Endothelial cell of umbilical vein (primary cell): ENCODE measurements around the gene ZNF385B. TPM values are rescaled to one million over a fixed set of nuclear protein-coding genes. Genes with fewer than 3 reads are reported as not detected.

Experiments
- BruUV-seq: library from RNA; stranded (reverse); fragments of 400-500 nt; replicated peaks from 2 replicates; lab custom pipeline; 2021; lab: Mats Ljungman, UMichigan
- CTCF ChIA-PET: fragments of 300-600, 350-600 bp; sonication (Branson Sonifier 250); formaldehyde crosslinking; loops from one replicate; lab custom pipeline; 2021; ENCODE audit warnings: antibody characterized with exemption, inconsistent platforms; lab: Charles Lee
- POLR2A ChIA-PET: fragments of 300-600, 350-600 bp; sonication (Branson Sonifier 250); formaldehyde crosslinking; loops from one replicate; lab custom pipeline; 2021; ENCODE audit warnings: antibody characterized with exemption, inconsistent platforms; lab: Charles Lee
- DNase-seq: peaks from one replicate; pipeline ENCODE4 v3.0.0-alpha.2; 2011; ENCODE audit warnings: low read depth, low spot score
- FAIRE-seq: peaks from 2 replicates; lab custom pipeline; 2011; peaks lifted over from hg19 to GRCh38; lab: Jason Lieb, UNC
- H2AFZ ChIP-seq: 2 replicates; pipeline ENCODE4 v1.6.0; 2012; ENCODE audit warnings: low read depth, low read length, control low read depth, inconsistent platforms
- H3K27ac ChIP-seq: 2 replicates; pipeline ENCODE4 v1.5.1; 2011; ENCODE audit warnings: low read depth, mild to moderate bottlenecking, control low read depth, low read length, moderate library complexity; ENCODE audit not compliant: insufficient read depth
- H3K27me3 ChIP-seq, 2 experiments: 2 replicates each; pipeline versions ENCODE4 v1.6.0 to v1.6.1; 2011; ENCODE audit warnings: low read length in 2 of 2, mixed read lengths in 1 of 2; ENCODE audit not compliant: control insufficient read depth in 2 of 2, insufficient read depth in 2 of 2
- H3K36me3 ChIP-seq, 2 experiments: 2 replicates in 1 of 2; 3 replicates in 1 of 2; pipeline ENCODE4 v1.5.1; 2011; ENCODE audit warnings: low read length in 2 of 2, mild to moderate bottlenecking in 1 of 2, moderate library complexity in 1 of 2; ENCODE audit not compliant: control insufficient read depth in 2 of 2, insufficient read depth in 2 of 2; ENCODE audit errors: extremely low read depth in 1 of 2
- H3K4me1 ChIP-seq: 3 replicates; pipeline ENCODE4 v1.5.1; 2011; ENCODE audit warnings: mild to moderate bottlenecking, low read length; ENCODE audit not compliant: control insufficient read depth, insufficient read depth; ENCODE audit errors: extremely low read depth
- H3K4me2 ChIP-seq: 2 replicates; pipeline ENCODE4 v1.6.1; 2011; ENCODE audit warnings: low read length, control low read depth, mixed read lengths; ENCODE audit not compliant: insufficient read depth
- H3K4me3 ChIP-seq, 3 experiments: fragments of 200-600 bp in 1 of 3; sonication (generic), shearing (Covaris generic) in 1 of 3; replicated peaks in 1 of 3; 2 replicates each; pipeline ENCODE4 v1.5.1; 2011 to 2016; ENCODE audit warnings: control low read depth in 3 of 3, low read length in 3 of 3, mild to moderate bottlenecking in 2 of 3, inconsistent platforms in 1 of 3, low read depth in 1 of 3, moderate library complexity in 1 of 3; ENCODE audit not compliant: insufficient read depth in 1 of 3
- H3K79me2 ChIP-seq: 2 replicates; pipeline ENCODE4 v1.6.0; 2012; ENCODE audit warnings: low read length, inconsistent platforms; ENCODE audit not compliant: control insufficient read depth, insufficient read depth
- H3K9ac ChIP-seq: replicated peaks from 2 replicates; pipeline ENCODE3; 2011; ENCODE audit warnings: low read length, control low read depth; ENCODE audit not compliant: insufficient read depth; ENCODE audit errors: extremely low read depth
- H3K9me1 ChIP-seq: replicated peaks from 3 replicates; pipeline ENCODE4 v1.6.0; 2011; ENCODE audit warnings: mild to moderate bottlenecking, low read length; ENCODE audit not compliant: control insufficient read depth, insufficient read depth; ENCODE audit errors: extremely low read depth
- H3K9me3 ChIP-seq: replicated peaks from 2 replicates; pipeline ENCODE4 v1.5.1; 2012; ENCODE audit warnings: low read length, inconsistent platforms; ENCODE audit not compliant: control insufficient read depth, insufficient read depth
- H4K20me1 ChIP-seq: replicated peaks from 2 replicates; pipeline ENCODE3; 2011; ENCODE audit warnings: mild to moderate bottlenecking, low read length; ENCODE audit not compliant: control insufficient read depth, insufficient read depth; ENCODE audit errors: extremely low read depth
- EZH2 ChIP-seq: IDR thresholded peaks from 2 replicates; pipeline ENCODE4 v1.6.1; 2012; ENCODE audit warnings: borderline replicate concordance, low read depth, mild to moderate bottlenecking, moderate library complexity, low read length, inconsistent platforms; ENCODE audit not compliant: severe bottlenecking
- FOS ChIP-seq: IDR thresholded peaks from 2 replicates; pipeline ENCODE4 v1.6.1; 2011; ENCODE audit warnings: mild to moderate bottlenecking, low read length, moderate library complexity, borderline replicate concordance; ENCODE audit not compliant: insufficient read depth
- GATA2 ChIP-seq: IDR thresholded peaks from 2 replicates; pipeline ENCODE4 v1.7.0; 2011; ENCODE audit warnings: low read depth, mild to moderate bottlenecking, moderate library complexity, mixed read lengths, low read length; ENCODE audit not compliant: insufficient read length, insufficient read depth
- JUN ChIP-seq: IDR thresholded peaks from 2 replicates; pipeline ENCODE4 v1.6.1; 2011; ENCODE audit warnings: borderline replicate concordance, low read depth; ENCODE audit not compliant: insufficient read length, insufficient read depth
- MYC ChIP-seq: IDR thresholded peaks from one replicate; pipeline ENCODE4 v1.6.1; 2011; ENCODE audit warnings: mild to moderate bottlenecking, low read depth, low read length
- POLR2A ChIP-seq: IDR thresholded peaks from 2 replicates; pipeline ENCODE4 v1.6.1; 2012; ENCODE audit warnings: low read depth, mild to moderate bottlenecking, control low read depth, low read length
- POLR2AphosphoS5 ChIP-seq: IDR thresholded peaks from 2 replicates; pipeline ENCODE4 v1.6.1; 2012; ENCODE audit warnings: low read depth, mild to moderate bottlenecking, control low read depth, low read length, moderate library complexity; ENCODE audit not compliant: insufficient read depth
- dilution Hi-C: fragments of 300-500 bp; cut with MboI; formaldehyde crosslinking; loops from one replicate; pipeline ENCODE4 v1.15.0; 2019; ENCODE audit warnings: low sequenced_read_pairs; ENCODE audit not compliant: extremely low pct_ligation_motif_present
- intact Hi-C: fragments of 100-400 bp; cut with micrococcal nuclease; formaldehyde crosslinking; loops from one replicate; pipeline ENCODE4 v1.10.0; 2022
- polyA plus RNA-seq, 4 experiments: library from polyadenylated mRNA; depleted of rRNA in 3 of 4; stranded (reverse) in 3 of 4; unstranded in 1 of 4; fragments of >200 nt; gene quantifications; 2 replicates each; pipeline versions ENCODE4 v1.2.1 to v1.2.3, GENCODE V29; 2011 to 2012; ENCODE audit warnings: missing spikeins in 1 of 4
- total RNA-seq: library from RNA; stranded (reverse); gene quantifications from 2 replicates; pipeline ENCODE4 v1.2.3, GENCODE V29; 2021
- TF ChIP-seq, protein P1 (sequence below): IDR thresholded peaks from 2 replicates; pipeline ENCODE4 v1.6.1; 2011; ENCODE audit not compliant: insufficient read depth, insufficient read length
- TF ChIP-seq, protein P2 (sequence below), 2 donors: IDR thresholded peaks; 1 replicate in 1 of 2; 2 replicates in 1 of 2; pipeline ENCODE4 v1.5.1; 2011; ENCODE audit warnings: low read length in 2 of 2, mild to moderate bottlenecking in 2 of 2, moderate library complexity in 2 of 2, control low read depth in 1 of 2, inconsistent platforms in 1 of 2, low read depth in 1 of 2; ENCODE audit not compliant: insufficient read depth in 1 of 2; ENCODE audit errors: extremely low read depth in 1 of 2

The ZNF385B gene
- total and polyA plus RNA-seq, 2 donors (not counting 3 experiments of a cell fraction or from before 2014, with no cell fraction given): not detected

DNA sequence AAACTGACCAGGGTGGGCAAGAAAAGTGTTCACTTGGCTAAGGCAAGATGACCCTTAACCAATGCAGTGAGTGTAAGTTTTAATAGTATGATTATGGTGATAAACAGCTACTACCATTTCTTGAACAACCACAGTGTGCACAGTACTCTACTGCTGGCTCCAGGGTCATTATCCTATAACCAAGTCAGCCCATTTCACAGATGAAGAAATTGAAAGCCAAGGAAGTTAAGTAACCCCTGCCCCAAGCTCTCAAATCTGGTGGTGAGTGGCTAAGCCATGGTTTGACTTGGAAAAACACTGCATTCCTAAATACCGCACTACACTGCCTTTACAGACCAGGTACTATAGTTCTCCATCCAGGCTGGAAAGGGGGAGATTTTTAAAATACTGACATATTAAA lies 5.7 kb downstream of the ZNF385B start:
- FAIRE-seq: no peak
- Histone ChIP-seq H2AFZ (no peak overlapping the region), H3K27ac (no peak overlapping the region), H4K20me1 (no peaks in the 10 kb centered on the region), H3K9ac (no peak overlapping the region), H3K4me2 (no peak overlapping the region), H3K9me3 (no peaks in the 10 kb centered on the region), H3K79me2 (no peaks in the 10 kb centered on the region), H3K36me3 (no peaks in the 10 kb centered on the region), H3K9me1 (no peaks in the 10 kb centered on the region), H3K27me3 (peaks cover 26 to 29% of the 10 kb centered on the region in 2 experiments), H3K4me3 (no peak overlapping the region), H3K4me1 (no peaks in the 10 kb centered on the region)
- POLR2A ChIA-PET: no interaction called here
- TF ChIP-seq EZH2 (no peak), MYC (no peak), POLR2AphosphoS5 (no peak), JUN (no peak), GATA2 (no peak), FOS (no peak), POLR2A (no peak)
- TF ChIP-seq, protein P1, sequence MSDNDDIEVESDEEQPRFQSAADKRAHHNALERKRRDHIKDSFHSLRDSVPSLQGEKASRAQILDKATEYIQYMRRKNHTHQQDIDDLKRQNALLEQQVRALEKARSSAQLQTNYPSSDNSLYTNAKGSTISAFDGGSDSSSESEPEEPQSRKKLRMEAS: no peak
- TF ChIP-seq, protein P2, sequence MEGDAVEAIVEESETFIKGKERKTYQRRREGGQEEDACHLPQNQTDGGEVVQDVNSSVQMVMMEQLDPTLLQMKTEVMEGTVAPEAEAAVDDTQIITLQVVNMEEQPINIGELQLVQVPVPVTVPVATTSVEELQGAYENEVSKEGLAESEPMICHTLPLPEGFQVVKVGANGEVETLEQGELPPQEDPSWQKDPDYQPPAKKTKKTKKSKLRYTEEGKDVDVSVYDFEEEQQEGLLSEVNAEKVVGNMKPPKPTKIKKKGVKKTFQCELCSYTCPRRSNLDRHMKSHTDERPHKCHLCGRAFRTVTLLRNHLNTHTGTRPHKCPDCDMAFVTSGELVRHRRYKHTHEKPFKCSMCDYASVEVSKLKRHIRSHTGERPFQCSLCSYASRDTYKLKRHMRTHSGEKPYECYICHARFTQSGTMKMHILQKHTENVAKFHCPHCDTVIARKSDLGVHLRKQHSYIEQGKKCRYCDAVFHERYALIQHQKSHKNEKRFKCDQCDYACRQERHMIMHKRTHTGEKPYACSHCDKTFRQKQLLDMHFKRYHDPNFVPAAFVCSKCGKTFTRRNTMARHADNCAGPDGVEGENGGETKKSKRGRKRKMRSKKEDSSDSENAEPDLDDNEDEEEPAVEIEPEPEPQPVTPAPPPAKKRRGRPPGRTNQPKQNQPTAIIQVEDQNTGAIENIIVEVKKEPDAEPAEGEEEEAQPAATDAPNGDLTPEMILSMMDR (IDR thresholded peaks at IDR 0.05; ENCODE audit: extremely low read depth in 1 of 2, insufficient read depth in 1 of 2, low read depth in 1 of 2, low read length in 2 of 2): no peak
- intact Hi-C loops: no loop called here
- CTCF ChIA-PET: interaction anchor here (0.7 kb wide), 1 partner anchor 1834 kb away, joined by 3 read pairs; no protein-coding TSS in a partner anchor
- dilution Hi-C loops: no loop called here
- DNase-seq: no peak
- no TSS peak for BruUV-seq
